ENCODE data around the gene FLACC1.

FLACC1 gene

GRCh38 chr2:201257956-201258665 is 99.0 kb downstream of the FLACC1 start:
- Histone ChIP-seq H3K4me3 (peak overlapping the region; percentile 66), H3K27me3 (no peaks in the 10 kb centered on the region), H3K9ac (peak overlapping the region; percentile 86), H3K9me3 (no peaks in the 10 kb centered on the region), H3K4me2 (peak overlapping the region; percentile 95), H3K27ac (peak overlapping the region; percentile 96), H3K36me3 (peaks cover 14% of the 10 kb centered on the region), H3K4me1 (peaks cover 97% of the 10 kb centered on the region), H4K20me1 (no peaks in the 10 kb centered on the region)
- no peak for TF ChIP-seq Cebpa-rat (IDR thresholded peaks at IDR 0.05)

DNA sequence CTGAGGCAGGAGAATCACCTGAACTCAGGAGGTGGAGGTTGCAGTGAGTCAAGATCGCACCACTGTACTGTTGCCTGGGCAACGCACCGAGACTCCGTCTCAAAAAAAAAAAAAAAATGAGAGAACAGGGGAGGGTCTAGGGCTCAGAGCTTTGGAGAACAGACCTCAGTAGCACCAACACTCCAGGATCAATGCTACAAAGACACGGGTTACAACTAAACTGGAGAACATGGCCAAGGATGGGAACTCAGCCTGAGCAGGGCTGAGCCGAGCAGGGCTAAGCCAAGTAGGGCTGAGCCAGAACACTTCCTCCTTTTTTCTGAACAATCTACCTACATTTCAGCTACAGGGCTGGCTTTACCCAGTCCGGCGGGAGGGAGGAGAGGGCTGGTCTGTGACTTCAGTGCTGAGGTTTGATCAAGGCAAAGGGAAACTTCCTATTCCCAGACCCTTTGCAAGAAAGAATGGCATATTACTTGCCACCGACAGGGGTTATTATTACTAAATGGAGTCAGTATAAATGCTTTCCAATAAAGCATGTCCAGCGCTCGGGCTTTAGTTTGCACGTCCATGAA is 99.7 kb downstream of the FLACC1 start:
- Histone ChIP-seq H4K20me1 (no peaks in the 10 kb centered on the region), H3K27ac (peak overlapping the region; percentile 96), H3K9ac (peak overlapping the region; percentile 86), H3K4me1 (peaks cover 97% of the 10 kb centered on the region), H3K27me3 (no peaks in the 10 kb centered on the region), H3K4me3 (peak overlapping the region; percentile 66), H3K4me2 (peak overlapping the region; percentile 95), H3K9me3 (no peaks in the 10 kb centered on the region), H3K36me3 (peaks cover 14% of the 10 kb centered on the region)
- no peak for TF ChIP-seq Cebpa-rat (IDR thresholded peaks at IDR 0.05)

DNA sequence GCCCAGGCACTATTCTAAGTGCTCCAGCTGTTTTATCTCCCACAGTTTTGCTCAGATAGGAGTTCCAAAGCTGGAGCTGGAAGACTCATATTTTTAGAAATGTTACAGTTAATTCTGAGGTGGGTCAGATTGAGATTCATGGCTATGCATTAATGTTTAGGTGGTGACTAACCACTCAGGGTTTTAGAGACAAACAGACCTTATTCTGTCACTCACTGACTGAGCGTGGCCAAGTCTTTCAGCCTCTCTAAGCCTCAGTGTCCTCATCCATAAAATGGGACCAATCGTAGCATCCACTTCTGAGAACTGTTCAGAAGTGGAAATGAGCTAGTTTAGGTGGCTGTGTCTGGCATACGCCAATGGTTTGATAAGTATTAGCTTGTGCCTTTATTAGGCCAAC is 101.1 kb downstream of the FLACC1 start:
- Histone ChIP-seq H3K9ac (no peak overlapping the region), H4K20me1 (no peaks in the 10 kb centered on the region), H3K36me3 (peaks cover 20% of the 10 kb centered on the region), H3K4me3 (no peak overlapping the region), H3K27ac (peak overlapping the region; percentile 10), H3K4me2 (no peak overlapping the region), H3K27me3 (no peaks in the 10 kb centered on the region), H3K9me3 (no peaks in the 10 kb centered on the region), H3K4me1 (peaks cover 99% of the 10 kb centered on the region)
- TF ChIP-seq Cebpa-rat (IDR thresholded peaks at IDR 0.05), result no peak

DNA sequence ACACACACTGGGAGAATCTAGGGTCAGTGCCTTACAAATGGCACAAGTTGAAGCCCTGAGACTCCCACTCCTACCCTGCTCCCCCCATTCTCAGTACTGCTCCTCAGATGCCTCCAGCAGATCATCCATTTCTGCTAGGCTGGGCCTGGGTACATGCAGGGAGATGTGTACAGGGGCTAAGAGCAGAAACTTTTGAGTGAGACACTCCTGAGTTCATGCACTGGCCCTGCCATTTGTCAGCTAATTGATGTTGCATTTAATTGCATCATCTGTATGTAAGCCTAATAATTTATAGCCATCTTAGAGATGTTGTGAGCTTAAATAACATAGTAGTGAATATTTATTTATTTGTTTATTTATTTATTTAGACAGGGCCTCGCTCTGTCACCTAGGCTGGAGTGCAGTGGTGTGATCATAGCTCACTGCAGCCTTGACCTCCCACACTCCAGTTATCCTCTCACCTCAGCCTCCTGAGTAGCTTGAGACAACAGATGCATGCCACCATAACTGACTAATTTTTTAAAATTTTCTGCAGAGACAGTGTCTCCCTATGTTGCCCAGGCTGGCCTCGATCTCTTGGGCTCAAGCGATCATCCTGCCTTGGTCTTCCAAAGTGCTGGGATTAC is 101.6 kb downstream of the FLACC1 start:
- Histone ChIP-seq H3K9ac (no peak overlapping the region), H3K9me3 (peaks cover 1% of the 10 kb centered on the region; the same call in 1 of the 2 replicates), H3K27me3 (no peaks in the 10 kb centered on the region), H3K4me3 (no peak overlapping the region), H3K4me1 (peaks cover 99% of the 10 kb centered on the region), H3K4me2 (no peak overlapping the region), H3K27ac (peak overlapping the region; percentile 10; the same call in 1 of the 2 replicates), H4K20me1 (no peaks in the 10 kb centered on the region), H3K36me3 (peaks cover 25% of the 10 kb centered on the region)
- no peak for TF ChIP-seq Cebpa-rat (IDR thresholded peaks at IDR 0.05)

- no peak overlapping the region for H3K9ac ChIP-seq
Observed at GRCh38 chr2:201254081-201254730, 102.9 kb downstream of the FLACC1 start.

DNA sequence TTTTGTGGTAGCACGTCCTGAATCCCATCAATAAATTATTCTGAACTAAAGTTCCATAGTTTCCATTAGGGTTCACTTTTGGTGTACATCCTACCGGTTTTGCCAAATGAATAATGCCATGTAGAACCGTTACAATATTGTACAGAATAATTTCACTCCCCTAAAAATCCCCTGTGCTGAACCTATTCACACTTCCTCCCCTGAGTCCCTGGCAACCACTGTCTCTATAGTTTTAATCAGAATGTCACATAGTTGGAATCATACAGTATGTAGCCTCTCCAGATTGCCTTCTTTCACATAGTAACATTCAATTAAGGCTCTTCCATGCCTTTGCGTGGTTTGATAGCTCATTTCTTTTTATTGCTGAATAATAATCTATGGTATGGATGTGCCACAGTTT is 106.4 kb downstream of the FLACC1 start:
- no peak overlapping the region for H3K4me2 ChIP-seq
- TF ChIP-seq Cebpa-rat (IDR thresholded peaks at IDR 0.05), result no peak
- no peak overlapping the region for H3K9ac ChIP-seq
- peaks cover 65% of the 10 kb centered on the region for H3K4me1 ChIP-seq
- no peak overlapping the region for H3K4me3 ChIP-seq
- H4K20me1 ChIP-seq, result no peaks in the 10 kb centered on the region
- no peak overlapping the region for H3K27ac ChIP-seq
- peaks cover 43% of the 10 kb centered on the region for H3K36me3 ChIP-seq
- no peaks in the 10 kb centered on the region for H3K27me3 ChIP-seq
- H3K9me3 ChIP-seq, result peaks cover 14% of the 10 kb centered on the region; the same call in 1 of the 2 replicates

More at GRCh38 chr2:201254081-201254730, 102.9 kb downstream of the FLACC1 start:
- Histone ChIP-seq H3K27ac (peak overlapping the region; percentile 12), H3K4me2 (peak overlapping the region; percentile 2; the same call in 1 of the 2 replicates), H3K4me1 (peaks cover 90% of the 10 kb centered on the region), H4K20me1 (no peaks in the 10 kb centered on the region), H3K36me3 (peaks cover 38% of the 10 kb centered on the region), H3K27me3 (no peaks in the 10 kb centered on the region), H3K4me3 (no peak overlapping the region), H3K9me3 (peaks cover 13% of the 10 kb centered on the region; the same call in 1 of the 2 replicates)
- no peak for TF ChIP-seq Cebpa-rat (IDR thresholded peaks at IDR 0.05)

- H3K4me2 ChIP-seq, result no peak overlapping the region
- H3K9me3 ChIP-seq, result peaks cover 14% of the 10 kb centered on the region; the same call in 1 of the 2 replicates
- H3K9ac ChIP-seq, result no peak overlapping the region
Observed at GRCh38 chr2:201249889-201250288, 107.3 kb downstream of the FLACC1 start.

GRCh38 chr2:201248288-201248844 is 108.8 kb downstream of the FLACC1 start:
- H3K9me3 ChIP-seq, result peaks cover 14% of the 10 kb centered on the region; the same call in 1 of the 2 replicates
- no peaks in the 10 kb centered on the region for H4K20me1 ChIP-seq
- H3K27ac ChIP-seq, result no peak overlapping the region
- H3K36me3 ChIP-seq, result peaks cover 39% of the 10 kb centered on the region
- H3K27me3 ChIP-seq, result no peaks in the 10 kb centered on the region
- H3K4me2 ChIP-seq, result no peak overlapping the region
- no peak for TF ChIP-seq Cebpa-rat (IDR thresholded peaks at IDR 0.05)
- H3K4me1 ChIP-seq, result peaks cover 63% of the 10 kb centered on the region
- H3K4me3 ChIP-seq, result no peak overlapping the region
- H3K9ac ChIP-seq, result no peak overlapping the region

More at GRCh38 chr2:201249889-201250288, 107.3 kb downstream of the FLACC1 start:
- Histone ChIP-seq H3K36me3 (peaks cover 42% of the 10 kb centered on the region), H4K20me1 (no peaks in the 10 kb centered on the region), H3K4me3 (no peak overlapping the region), H3K27me3 (no peaks in the 10 kb centered on the region), H3K27ac (no peak overlapping the region), H3K4me1 (peaks cover 65% of the 10 kb centered on the region)
- TF ChIP-seq Cebpa-rat (IDR thresholded peaks at IDR 0.05), result no peak

DNA sequence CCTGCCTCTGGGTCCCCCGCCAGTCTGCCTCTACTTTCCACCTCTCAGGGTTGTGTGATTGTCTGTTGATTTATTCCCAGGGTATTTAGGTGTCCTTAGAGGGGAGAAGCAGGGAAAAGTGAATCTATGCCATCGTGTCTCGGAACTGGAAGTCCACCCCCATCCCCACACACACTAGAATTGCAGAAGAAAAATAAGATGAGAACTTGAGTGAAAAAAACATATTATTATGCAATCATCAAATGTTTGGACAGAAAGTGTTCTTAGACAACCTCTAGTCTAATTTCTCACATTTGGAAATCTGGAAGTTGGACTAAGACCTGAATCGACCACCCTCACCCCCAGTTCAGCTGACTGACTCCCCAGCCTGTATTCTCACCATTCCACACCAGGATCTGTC is 110.9 kb downstream of the FLACC1 start:
- Histone ChIP-seq H3K4me1 (peaks cover 53% of the 10 kb centered on the region), H3K27me3 (no peaks in the 10 kb centered on the region), H3K36me3 (peaks cover 43% of the 10 kb centered on the region), H3K4me3 (no peak overlapping the region), H4K20me1 (no peaks in the 10 kb centered on the region), H3K4me2 (no peak overlapping the region), H3K27ac (no peak overlapping the region), H3K9me3 (peaks cover 23% of the 10 kb centered on the region), H3K9ac (no peak overlapping the region)
- TF ChIP-seq Cebpa-rat (IDR thresholded peaks at IDR 0.05), result no peak
